ENCODE data around the gene TSPAN33.

DNA sequence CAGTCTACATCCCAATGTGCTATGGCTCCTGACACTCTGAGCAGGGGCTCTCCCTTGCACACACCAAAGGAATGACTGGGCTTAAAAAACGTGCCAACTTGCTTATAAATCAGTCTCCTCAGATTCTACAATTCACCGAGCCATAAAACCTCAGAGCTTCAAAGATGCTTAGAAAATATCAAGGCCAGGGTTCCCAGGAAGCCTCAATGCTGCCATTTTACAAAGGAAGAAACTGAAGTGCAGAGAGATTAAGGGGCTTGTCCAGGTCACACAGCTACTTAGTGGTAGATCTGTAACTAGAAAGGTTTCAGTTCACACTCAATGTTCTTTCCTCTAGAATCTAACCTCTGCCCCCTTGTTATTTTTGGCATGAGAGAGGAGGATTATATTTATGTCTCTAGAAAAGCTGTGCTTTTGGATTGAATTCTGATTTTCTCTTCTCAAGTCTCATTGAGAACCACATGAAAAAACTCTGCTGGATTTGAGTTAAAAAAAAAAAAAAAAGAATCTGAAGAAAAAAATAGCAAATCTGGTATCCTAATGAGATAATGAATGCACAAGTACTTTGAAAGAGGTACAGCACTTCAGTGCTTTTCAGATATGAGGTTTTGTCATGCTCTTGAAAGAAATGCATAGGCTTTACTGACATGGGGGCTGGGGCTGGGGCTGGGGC lies 22.3 kb upstream of the TSPAN33 start:
- no peak for TF ChIP-seq EZH2 (IDR thresholded peaks at IDR 0.05; ENCODE audit: insufficient read depth, poor library complexity, severe bottlenecking)
- TF ChIP-seq EZH2phosphoT487 (IDR thresholded peaks at IDR 0.05; ENCODE audit: insufficient read depth, low read depth), result no peak

Measured in GM23248 (cell line).